Measurements from ENCODE around the gene TGOLN2. TPM values are rescaled to one million over a fixed set of nuclear protein-coding genes. Genes with fewer than 3 reads are reported as not detected.

TGOLN2 gene
- total RNA-seq (2022; extraction: Qiagen RNA extraction; ENCODE audit: low read depth) = 82.0 to 110 TPM (median 102 TPM) in 5 replicates

GRCh38 chr2:85327822-85328617, at the start of gene TGOLN2:
TGOLN2 (minus strand) TSS chr2:85327989; CDS start chr2:85327962, 27 bp downstream.

GRCh38 chr2:85354286-85355072, 26.7 kb upstream of the TGOLN2 start, which contains the start of the genes ELMOD3 and RETSAT:
ELMOD3 (plus strand) TSS chr2:85354769; CDS start chr2:85357199, 2,430 bp downstream.
RETSAT (minus strand) TSS chr2:85354528; CDS start chr2:85354507, 21 bp downstream.

Other genes with a start within 250 kb of the TGOLN2 start
- gene TCF7L1, start 194.6 kb downstream of the TGOLN2 start, total RNA-seq (2022; extraction: Qiagen RNA extraction; ENCODE audit: low read depth) = 7.7 to 9.9 TPM (median 8.5 TPM) in 5 replicates
- 46.0 to 55.7 TPM (median 53.1 TPM) in 5 replicates for gene RETSAT, start 26.5 kb upstream of the TGOLN2 start, total RNA-seq (2022; extraction: Qiagen RNA extraction; ENCODE audit: low read depth)
- gene ELMOD3, start 26.8 kb upstream of the TGOLN2 start, total RNA-seq (2022; extraction: Qiagen RNA extraction; ENCODE audit: low read depth) = 10.4 to 13.1 TPM (median 12.4 TPM) in 5 replicates
- 86.9 to 120 TPM (median 101 TPM) in 5 replicates for gene CAPG, start 82.4 kb upstream of the TGOLN2 start, total RNA-seq (2022; extraction: Qiagen RNA extraction; ENCODE audit: low read depth)
- gene SH2D6, start 90.7 kb upstream of the TGOLN2 start, total RNA-seq (2022; extraction: Qiagen RNA extraction; ENCODE audit: low read depth) = 0.54 to 0.99 TPM (median 0.62 TPM) in 5 replicates
- 532 to 563 TPM (median 545 TPM) in 5 replicates for gene MAT2A, start 211.2 kb upstream of the TGOLN2 start, total RNA-seq (2022; extraction: Qiagen RNA extraction; ENCODE audit: low read depth)
- 41.7 to 44.9 TPM (median 44.0 TPM) in 5 replicates for gene GGCX, start 233.5 kb upstream of the TGOLN2 start, total RNA-seq (2022; extraction: Qiagen RNA extraction; ENCODE audit: low read depth)
- 15.8 to 18.4 TPM (median 17.3 TPM) in 5 replicates for gene VAMP8, start 249.6 kb upstream of the TGOLN2 start, total RNA-seq (2022; extraction: Qiagen RNA extraction; ENCODE audit: low read depth)